Gastroesophageal sphincter (tissue), 4 donors: ENCODE data around the gene RASAL3. TPM values are rescaled to one million over a fixed set of nuclear protein-coding genes. Genes with fewer than 3 reads are reported as not detected.
A peak's percentile ranks its signal among the peaks of the same experiment; 100 is the strongest.

Experiments used
- ATAC-seq: fragments of 150-250 bp; one replicate; pipeline ENCODE4 v1.9.1; 2016; ENCODE audit warnings: mild to moderate bottlenecking, moderate library complexity
- H3K27ac ChIP-seq, 4 donors: fragments of 200-600 bp; sonication (generic) in 3 of 4; 1 replicate in 3 of 4; 2 replicates in 1 of 4; pipeline ENCODE4 v1.5.1; 2016 to 2019
- H3K27me3 ChIP-seq: fragments of 200-600 bp; sonication (generic); one replicate; pipeline ENCODE4 v1.5.1; 2019
- H3K36me3 ChIP-seq, 2 donors: fragments of 200-600 bp; sonication (generic); one replicate each; pipeline ENCODE4 v1.5.1; 2019; ENCODE audit warnings: control low read depth in 1 of 2
- H3K4me1 ChIP-seq, 3 donors: fragments of 200-600 bp; sonication (generic); 1 replicate in 2 of 3; 2 replicates in 1 of 3; pipeline ENCODE4 v1.5.1; 2016 to 2019; ENCODE audit warnings: control low read depth in 2 of 3
- H3K4me3 ChIP-seq, 2 donors: fragments of 200-600 bp; sonication (generic); one replicate each; pipeline ENCODE4 v1.5.1; 2019; ENCODE audit warnings: mild to moderate bottlenecking in 1 of 2, moderate library complexity in 1 of 2
- H3K9me3 ChIP-seq, 3 donors: fragments of 200-600 bp; sonication (generic); one replicate each; pipeline ENCODE4 v1.5.1; 2017 to 2019; ENCODE audit warnings: control low read depth in 2 of 3
- CTCF ChIP-seq, 4 experiments: fragments of 200-600 bp in 2 of 4; fragments of 450-650 bp in 2 of 4; sonication (generic) in 1 of 4; IDR thresholded peaks; one replicate each; pipeline ENCODE4 v1.5.1; 2017 to 2019; ENCODE audit warnings: antibody characterized with exemption in 4 of 4, mild to moderate bottlenecking in 2 of 4, moderate library complexity in 2 of 4
- EP300 ChIP-seq: sonication (generic); formaldehyde crosslinking; IDR thresholded peaks from one replicate; pipeline ENCODE4 v1.6.1; 2017; ENCODE audit warnings: antibody characterized with exemption, mild to moderate bottlenecking
- POLR2A ChIP-seq, 2 donors: fragments of 450-650 bp; IDR thresholded peaks; one replicate each; pipeline ENCODE4 v1.6.1; 2017; ENCODE audit warnings: antibody characterized with exemption in 2 of 2, mild to moderate bottlenecking in 2 of 2, moderate library complexity in 1 of 2
- POLR2AphosphoS5 ChIP-seq: sonication (generic); formaldehyde crosslinking; IDR thresholded peaks from one replicate; pipeline ENCODE4 v1.6.1; 2017; ENCODE audit warnings: antibody characterized with exemption
- WGBS, 2 donors: methylation state at CpG; one replicate each; pipeline ENCODE4 v1.1.5; 2018; ENCODE audit warnings: low coverage in 1 of 2; 5-methylcytosine and 5-hydroxymethylcytosine counted together
- total RNA-seq, 4 donors: library from RNA; depleted of rRNA; stranded (reverse); fragments of >200 nt; gene quantifications; one replicate each; pipeline ENCODE4 v1.1.0, GENCODE V29; 2016

Gene RASAL3
- total RNA-seq, 4 donors from 2014 or later: 1.3 to 3.1 (median 2.1) TPM

DNA sequence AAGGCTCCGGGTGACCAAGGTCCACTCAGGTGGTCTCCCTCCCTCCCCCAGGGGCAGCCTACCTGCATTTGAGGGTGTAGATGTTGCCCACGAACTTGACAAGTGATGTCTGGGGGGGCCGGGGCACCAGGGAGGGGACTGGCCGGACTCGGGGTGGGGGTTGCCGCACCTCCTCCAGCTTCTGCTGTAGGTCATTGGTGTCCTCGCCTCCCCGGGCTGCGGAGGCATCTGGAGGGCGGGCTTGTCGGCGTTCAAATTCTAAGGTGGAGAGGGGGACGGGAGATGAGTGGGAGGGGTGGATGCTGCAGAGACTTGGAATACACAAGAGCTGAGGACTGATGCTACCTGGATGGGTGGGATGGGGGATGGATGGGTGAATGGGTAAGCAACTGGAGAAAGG lies 40.2 kb downstream of the RASAL3 start:
- peaks cover 0 to 8% (median 0%) of the 10 kb centered on the region in 3 donors for H3K9me3 ChIP-seq
- H3K27ac ChIP-seq: no peak overlapping the region
- no peak for ATAC-seq
- peaks cover 0 to 23% (median 3%) of the 10 kb centered on the region in 3 donors for H3K4me1 ChIP-seq
- H3K4me3 ChIP-seq: no peak overlapping the region
- TF ChIP-seq POLR2A (IDR thresholded peaks at IDR 0.05) (no peak), CTCF (IDR thresholded peaks at IDR 0.05) (no peak), POLR2AphosphoS5 (no peak), EP300 (no peak)
- no CpG with 5 or more reads among the region's 13 CpGs for WGBS, 2 donors
- peaks cover 0 to 78% of the 10 kb centered on the region in 2 donors for H3K36me3 ChIP-seq
- H3K27me3 ChIP-seq: no peaks in the 10 kb centered on the region

- WGBS, 2 donors: no CpG with 5 or more reads among the region's 6 CpGs
- TF ChIP-seq POLR2A (IDR thresholded peaks at IDR 0.05) (no peak), POLR2AphosphoS5 (no peak), CTCF (IDR thresholded peaks at IDR 0.05) (no peak), EP300 (no peak)
- H3K36me3 ChIP-seq: peaks cover 0 to 68% of the 10 kb centered on the region in 2 donors
- no peak overlapping the region for H3K4me3 ChIP-seq
- no peak for ATAC-seq
- H3K9me3 ChIP-seq: peaks cover 0 to 8% (median 0%) of the 10 kb centered on the region in 3 donors
- no peak overlapping the region for H3K27ac ChIP-seq
- H3K4me1 ChIP-seq: peaks cover 0 to 15% (median 3%) of the 10 kb centered on the region in 3 donors
- H3K27me3 ChIP-seq: no peaks in the 10 kb centered on the region
Measured at GRCh38 chr19:15423130-15423529, 41.2 kb downstream of the RASAL3 start.

DNA sequence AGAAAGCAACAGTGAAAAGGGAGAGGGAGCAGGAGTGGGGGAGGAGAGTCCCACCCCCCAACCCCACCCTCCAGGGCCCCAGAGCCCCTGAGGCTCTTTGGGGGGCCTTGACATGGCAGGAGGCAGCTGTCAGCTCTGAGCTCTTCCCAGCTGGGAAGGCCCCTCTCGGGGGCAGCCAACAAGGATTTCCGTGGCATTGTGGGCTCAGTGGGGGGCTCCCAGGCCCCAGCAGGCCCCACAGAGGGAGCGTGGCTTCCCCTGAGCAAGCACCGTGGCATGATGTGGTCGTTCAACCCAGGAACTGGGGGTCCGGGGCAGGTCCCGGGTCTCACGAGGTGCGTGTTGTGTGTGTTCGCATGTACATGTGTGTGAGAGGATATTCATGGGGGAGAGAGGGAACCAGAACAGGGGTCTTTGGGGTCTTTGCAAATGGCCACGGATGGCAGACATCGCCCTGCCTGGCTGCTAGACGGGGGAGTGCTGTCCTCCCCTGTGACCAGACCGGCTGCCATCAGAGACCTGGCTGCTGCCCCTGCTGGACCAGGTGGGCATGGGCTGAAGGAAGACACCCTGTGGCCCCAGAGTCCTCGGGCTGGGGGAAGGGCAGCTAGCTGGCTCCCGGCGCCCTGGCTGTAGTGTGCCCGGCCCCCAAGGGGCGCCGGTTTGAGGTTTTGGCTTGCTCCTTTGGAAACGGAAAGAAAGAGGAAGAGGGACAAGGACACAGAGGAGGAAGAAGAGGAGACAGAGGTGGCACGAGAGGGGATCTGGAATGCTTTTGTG lies 41.9 kb downstream of the RASAL3 start:
- no peak for ATAC-seq
- Histone ChIP-seq H3K9me3 (peaks cover 0 to 8% (median 0%) of the 10 kb centered on the region in 3 donors), H3K27ac (peak overlapping the region in 1 of 4 donors; percentile 31), H3K4me1 (peaks cover 0 to 21% (median 7%) of the 10 kb centered on the region in 3 donors), H3K36me3 (peaks cover 0 to 62% of the 10 kb centered on the region in 2 donors), H3K27me3 (no peaks in the 10 kb centered on the region), H3K4me3 (no peak overlapping the region)
- 81 to 100% methylated on average over 2 to 14 of the region's 22 CpGs for WGBS, 2 donors
- TF ChIP-seq EP300 (no peak), CTCF (IDR thresholded peaks at IDR 0.05) (no peak), POLR2AphosphoS5 (no peak), POLR2A (IDR thresholded peaks at IDR 0.05) (no peak)

DNA sequence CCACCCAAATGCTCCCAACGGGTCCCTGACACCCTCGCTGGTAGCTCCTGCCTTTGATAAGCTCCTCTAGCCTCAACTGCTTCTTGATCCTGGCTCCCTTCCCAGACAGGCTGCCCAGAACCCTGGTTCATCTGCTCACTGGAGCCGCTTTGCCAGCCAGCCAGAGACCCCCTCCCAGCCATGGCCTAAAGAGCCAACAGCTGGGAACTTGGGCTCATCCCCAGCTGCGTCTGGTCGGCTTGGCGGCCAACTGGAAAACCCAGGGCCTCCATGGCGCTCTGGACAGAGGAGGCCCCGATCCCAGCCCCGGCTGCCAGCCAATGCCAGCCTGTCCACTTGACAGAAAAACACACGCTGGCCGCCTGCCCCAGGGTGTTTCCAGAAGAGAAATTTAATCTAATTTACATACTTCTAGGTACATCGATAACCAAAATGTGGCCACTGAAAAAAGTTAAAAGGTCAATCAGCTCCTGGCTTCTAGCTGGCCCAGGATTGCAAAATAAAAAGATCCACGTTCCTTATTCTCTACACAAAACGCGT lies 42.6 kb downstream of the RASAL3 start:
- ATAC-seq: no peak
- Histone ChIP-seq H3K4me3 (no peak overlapping the region), H3K36me3 (peaks cover 0 to 55% of the 10 kb centered on the region in 2 donors), H3K27ac (peak overlapping the region in 1 of 4 donors; percentile 31), H3K9me3 (peaks cover 0 to 8% (median 0%) of the 10 kb centered on the region in 3 donors), H3K4me1 (peaks cover 3 to 28% (median 14%) of the 10 kb centered on the region in 3 donors), H3K27me3 (no peaks in the 10 kb centered on the region)
- TF ChIP-seq POLR2AphosphoS5: no peak
- no peak for TF ChIP-seq POLR2A (IDR thresholded peaks at IDR 0.05)
- no peak for TF ChIP-seq CTCF (IDR thresholded peaks at IDR 0.05)
- no peak for TF ChIP-seq EP300
- 60% methylated on average over 7 to 10 of the region's 15 CpGs for WGBS, 2 donors
